ENCODE measurements around the gene HTRA2. TPM values are rescaled to one million over a fixed set of nuclear protein-coding genes. Genes with fewer than 3 reads are reported as not detected.
A peak's percentile ranks its signal among the peaks of the same experiment; 100 is the strongest.

HTRA2 gene
- total and polyA plus RNA-seq, 9 of the 15 experiments (the other 6 are each of a cell fraction or from before 2014, with no cell fraction given): 54.2 to 71.2 (median 65.8) TPM

DNA sequence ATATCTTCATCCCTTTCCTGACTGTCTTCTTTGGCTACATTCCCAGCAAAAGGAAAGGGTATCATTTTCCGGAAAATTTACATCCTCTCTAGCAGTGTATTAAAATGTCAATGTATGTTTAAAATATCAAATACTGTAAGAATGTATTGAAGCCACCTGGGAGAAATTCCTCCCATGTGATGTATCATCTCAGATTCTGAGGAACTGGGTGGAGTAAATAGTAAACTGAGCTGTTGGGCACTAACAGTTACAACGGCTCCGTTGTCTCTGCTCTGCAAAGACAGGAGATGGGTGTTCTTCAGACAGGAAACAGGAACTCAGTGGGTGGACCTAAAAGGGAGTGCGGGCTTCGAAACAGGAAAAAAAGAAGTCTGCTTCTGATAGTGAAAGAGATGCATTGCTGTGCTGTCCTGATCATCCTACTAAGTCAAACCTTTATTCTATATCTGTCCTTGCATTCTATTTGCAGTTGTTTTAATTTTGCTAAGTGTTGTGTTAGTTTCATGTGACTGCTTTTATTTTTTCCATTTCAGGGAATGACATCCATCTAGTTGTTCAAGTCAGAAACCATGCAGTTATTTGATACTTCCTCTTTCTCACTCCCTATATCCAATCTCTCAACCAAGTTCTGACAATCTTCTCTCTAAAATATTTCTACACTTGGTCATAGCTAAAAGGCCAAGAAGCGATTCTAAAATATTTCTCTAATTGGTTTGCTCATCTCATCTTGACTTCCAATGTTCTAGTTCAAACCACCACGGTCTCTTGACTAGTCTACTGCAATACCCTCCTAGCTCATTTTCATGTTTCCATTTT, 44.2 kb downstream of the HTRA2 start (continued):
- TF ChIP-seq ZNF830 (CRISPR knock-in tag; IDR thresholded peaks at IDR 0.05): no peak
- TF ChIP-seq GTF2F1 (IDR thresholded peaks at IDR 0.05; ENCODE audit: low read depth, low read length): no peak
- no peak for TF ChIP-seq ZNF134 (CRISPR knock-in tag; conservative IDR thresholded peaks at IDR 0.05)
- no peak for TF ChIP-seq NR1H2 (CRISPR knock-in tag; IDR thresholded peaks at IDR 0.05)
- TF ChIP-seq, protein P1, sequence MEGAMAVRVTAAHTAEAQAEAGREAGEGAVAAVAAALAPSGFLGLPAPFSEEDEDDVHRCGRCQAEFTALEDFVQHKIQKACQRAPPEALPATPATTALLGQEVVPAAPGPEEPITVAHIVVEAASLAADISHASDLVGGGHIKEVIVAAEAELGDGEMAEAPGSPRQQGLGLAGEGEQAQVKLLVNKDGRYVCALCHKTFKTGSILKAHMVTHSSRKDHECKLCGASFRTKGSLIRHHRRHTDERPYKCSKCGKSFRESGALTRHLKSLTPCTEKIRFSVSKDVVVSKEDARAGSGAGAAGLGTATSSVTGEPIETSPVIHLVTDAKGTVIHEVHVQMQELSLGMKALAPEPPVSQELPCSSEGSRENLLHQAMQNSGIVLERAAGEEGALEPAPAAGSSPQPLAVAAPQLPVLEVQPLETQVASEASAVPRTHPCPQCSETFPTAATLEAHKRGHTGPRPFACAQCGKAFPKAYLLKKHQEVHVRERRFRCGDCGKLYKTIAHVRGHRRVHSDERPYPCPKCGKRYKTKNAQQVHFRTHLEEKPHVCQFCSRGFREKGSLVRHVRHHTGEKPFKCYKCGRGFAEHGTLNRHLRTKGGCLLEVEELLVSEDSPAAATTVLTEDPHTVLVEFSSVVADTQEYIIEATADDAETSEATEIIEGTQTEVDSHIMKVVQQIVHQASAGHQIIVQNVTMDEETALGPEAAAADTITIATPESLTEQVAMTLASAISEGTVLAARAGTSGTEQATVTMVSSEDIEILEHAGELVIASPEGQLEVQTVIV (CRISPR knock-in tag; IDR thresholded peaks at IDR 0.05; ENCODE audit: borderline replicate concordance): no peak
- no peak for TF ChIP-seq MECOM (CRISPR knock-in tag; IDR thresholded peaks at IDR 0.05)
- TF ChIP-seq, protein P2, sequence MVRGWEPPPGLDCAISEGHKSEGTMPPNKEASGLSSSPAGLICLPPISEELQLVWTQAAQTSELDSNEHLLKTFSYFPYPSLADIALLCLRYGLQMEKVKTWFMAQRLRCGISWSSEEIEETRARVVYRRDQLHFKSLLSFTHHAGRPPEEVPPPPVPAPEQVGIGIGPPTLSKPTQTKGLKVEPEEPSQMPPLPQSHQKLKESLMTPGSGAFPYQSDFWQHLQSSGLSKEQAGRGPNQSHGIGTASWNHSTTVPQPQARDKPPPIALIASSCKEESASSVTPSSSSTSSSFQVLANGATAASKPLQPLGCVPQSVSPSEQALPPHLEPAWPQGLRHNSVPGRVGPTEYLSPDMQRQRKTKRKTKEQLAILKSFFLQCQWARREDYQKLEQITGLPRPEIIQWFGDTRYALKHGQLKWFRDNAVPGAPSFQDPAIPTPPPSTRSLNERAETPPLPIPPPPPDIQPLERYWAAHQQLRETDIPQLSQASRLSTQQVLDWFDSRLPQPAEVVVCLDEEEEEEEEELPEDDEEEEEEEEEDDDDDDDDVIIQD (CRISPR knock-in tag; IDR thresholded peaks at IDR 0.05): no peak
- TF ChIP-seq, protein P3, sequence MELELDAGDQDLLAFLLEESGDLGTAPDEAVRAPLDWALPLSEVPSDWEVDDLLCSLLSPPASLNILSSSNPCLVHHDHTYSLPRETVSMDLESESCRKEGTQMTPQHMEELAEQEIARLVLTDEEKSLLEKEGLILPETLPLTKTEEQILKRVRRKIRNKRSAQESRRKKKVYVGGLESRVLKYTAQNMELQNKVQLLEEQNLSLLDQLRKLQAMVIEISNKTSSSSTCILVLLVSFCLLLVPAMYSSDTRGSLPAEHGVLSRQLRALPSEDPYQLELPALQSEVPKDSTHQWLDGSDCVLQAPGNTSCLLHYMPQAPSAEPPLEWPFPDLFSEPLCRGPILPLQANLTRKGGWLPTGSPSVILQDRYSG (tag; conservative IDR thresholded peaks at IDR 0.05; ENCODE audit: low read depth): no peak
- no peak; the same call in 1 of the 2 replicates for TF ChIP-seq CTBP1 (IDR thresholded peaks at IDR 0.05; ENCODE audit: borderline replicate concordance)
- no peak for TF ChIP-seq POLR2AphosphoS2 (IDR thresholded peaks at IDR 0.05; ENCODE audit: low read length)
- TF ChIP-seq, protein P4, sequence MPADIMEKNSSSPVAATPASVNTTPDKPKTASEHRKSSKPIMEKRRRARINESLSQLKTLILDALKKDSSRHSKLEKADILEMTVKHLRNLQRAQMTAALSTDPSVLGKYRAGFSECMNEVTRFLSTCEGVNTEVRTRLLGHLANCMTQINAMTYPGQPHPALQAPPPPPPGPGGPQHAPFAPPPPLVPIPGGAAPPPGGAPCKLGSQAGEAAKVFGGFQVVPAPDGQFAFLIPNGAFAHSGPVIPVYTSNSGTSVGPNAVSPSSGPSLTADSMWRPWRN (IDR thresholded peaks at IDR 0.05; ENCODE audit: low read depth): no peak
- 0 out of 2 replicates have a peak, but pooled peaks have one; percentile 51 for TF ChIP-seq SMARCE1 (IDR thresholded peaks at IDR 0.05)
- TF ChIP-seq SMARCB1 (IDR thresholded peaks at IDR 0.05; ENCODE audit: insufficient read length, low read depth): peak; percentile 58
- TF ChIP-seq TCF7 (IDR thresholded peaks at IDR 0.05; ENCODE audit: borderline replicate concordance): no peak
- peak; percentile 41 for TF ChIP-seq KDM5B (IDR thresholded peaks at IDR 0.05; ENCODE audit: insufficient replicate concordance, low read depth, low read length)
- no peak for TF ChIP-seq TCFL5 (CRISPR knock-in tag; conservative IDR thresholded peaks at IDR 0.05)
- no peak for TF ChIP-seq ZNF253 (CRISPR knock-in tag; conservative IDR thresholded peaks at IDR 0.05)
- no peak for TF ChIP-seq MIER1 (IDR thresholded peaks at IDR 0.05; ENCODE audit: low read depth)
- TF ChIP-seq ZNF143 (CRISPR knock-in tag; IDR thresholded peaks at IDR 0.05): no peak
- no peak for TF ChIP-seq ZC3H8 (IDR thresholded peaks at IDR 0.05)
- no peak for TF ChIP-seq ZNF274 (IDR thresholded peaks at IDR 0.05; ENCODE audit: borderline replicate concordance, low read depth, low read length)
- no peak for TF ChIP-seq PRPF4 (IDR thresholded peaks at IDR 0.05; ENCODE audit: insufficient read depth, low read depth, low read length, poor library complexity, severe bottlenecking)

Measured in K562 (cell line).